Activated CD4-positive, alpha-beta T cell treated with anti-CD3 and anti-CD28 coated beads, Interleukin-2, amount 50 U/mL, for 16 hours (primary cell): ENCODE measurements around the gene MAS1.
"Not testable (repeated sequence)": the region's sequence is repeated elsewhere in the genome, so short reads cannot be mapped to it uniquely, and the experiment has no call there.

Experiments used
- DNase-seq: peaks from one replicate; pipeline ENCODE4 v3.0.0-alpha.2; 2020

The MAS1 gene

DNA sequence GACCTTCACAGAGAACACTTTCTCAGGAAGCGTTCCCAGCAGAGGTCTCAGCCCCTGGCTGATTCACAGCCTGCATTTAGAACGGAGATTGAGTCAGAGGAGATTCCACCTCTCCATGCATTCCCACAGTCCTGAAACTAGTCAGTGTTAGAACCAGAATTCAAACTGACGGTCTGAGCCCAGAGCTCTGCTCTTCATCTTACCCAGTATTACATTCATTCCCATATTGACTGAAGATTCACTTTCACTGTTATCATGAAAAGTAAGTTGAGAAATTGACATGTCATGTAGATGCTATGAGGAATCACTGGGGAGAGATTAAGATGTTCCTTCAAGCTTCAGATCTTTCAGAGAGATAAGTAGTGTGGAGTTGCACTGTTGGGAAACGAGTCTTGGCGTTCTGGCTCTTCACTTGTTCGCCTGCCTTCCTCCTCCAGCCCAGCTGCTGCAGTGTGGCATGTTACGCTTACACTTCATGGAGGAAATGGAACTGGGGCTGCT is 28.3 kb downstream of the MAS1 start:
- DNase-seq, result no peak

DNA sequence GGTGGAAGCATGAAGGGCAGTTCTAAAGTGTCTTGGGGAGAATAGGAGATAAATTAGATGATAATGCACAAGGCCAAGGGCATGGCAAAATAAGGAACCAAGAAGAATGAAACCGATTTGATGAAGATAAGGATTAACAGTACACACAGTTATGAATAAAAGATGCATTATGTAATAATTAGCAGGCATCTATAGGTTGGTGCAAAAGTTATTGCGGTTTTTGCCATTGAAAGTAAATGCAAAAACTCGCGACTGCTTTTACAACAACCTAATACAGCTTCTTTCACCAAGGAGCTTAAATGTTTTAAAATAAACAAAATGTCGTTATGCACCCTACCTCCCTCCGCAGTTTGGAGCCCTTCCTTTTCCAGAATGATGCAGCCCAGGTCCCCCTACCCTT is 29.0 kb downstream of the MAS1 start:
- DNase-seq, result no peak

DNA sequence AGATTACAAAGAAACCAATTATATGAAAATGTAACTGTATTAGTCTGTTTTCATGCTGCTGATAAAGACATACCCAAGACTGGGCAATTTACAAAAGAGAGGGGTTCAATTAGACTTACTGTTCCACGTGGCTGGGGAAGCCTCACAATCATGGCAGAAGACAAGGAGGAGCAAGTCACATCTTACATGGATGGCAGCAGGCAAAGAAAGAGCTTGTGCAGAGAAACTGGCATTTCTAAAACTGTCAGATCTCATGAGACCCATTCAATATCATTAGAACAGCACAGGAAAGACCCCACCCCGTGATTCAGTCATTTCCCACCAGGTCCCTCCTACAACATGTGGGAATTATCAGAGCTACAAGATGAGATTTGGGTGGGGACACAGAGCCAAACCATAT is 33.4 kb downstream of the MAS1 start:
- DNase-seq, result not testable (repeated sequence)

DNA sequence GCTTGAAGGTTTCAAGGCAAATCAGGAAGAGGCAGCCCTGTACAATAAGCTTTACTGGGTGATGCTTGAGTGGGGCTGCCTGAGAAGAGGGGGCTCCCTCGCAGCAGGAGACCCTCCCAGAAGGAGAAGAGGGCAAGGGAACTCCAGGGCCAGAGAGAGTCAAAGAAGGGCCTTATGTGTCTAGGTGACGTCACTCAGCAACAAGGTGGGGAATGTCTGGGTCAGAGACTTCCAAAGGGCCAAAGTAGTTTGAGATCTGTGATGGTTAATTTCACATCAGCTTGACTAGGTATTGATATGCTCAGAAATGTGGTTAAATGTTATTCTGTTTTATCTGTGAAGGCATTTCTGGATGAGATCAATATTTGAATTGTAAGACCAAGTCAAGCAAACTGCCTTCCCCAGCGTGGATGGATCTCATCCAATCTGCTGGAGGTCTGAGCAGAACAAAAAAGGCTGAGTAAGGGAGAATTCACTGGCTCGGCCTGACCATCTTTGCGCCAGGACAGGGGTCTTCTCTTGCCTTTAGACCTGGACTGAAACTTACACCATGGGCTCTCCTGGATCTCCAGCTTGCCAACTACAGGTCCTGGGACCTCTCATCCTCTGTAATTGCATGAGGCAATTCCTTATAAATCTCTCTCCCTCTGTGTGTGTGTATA is 35.9 kb downstream of the MAS1 start:
- DNase-seq, result no peak

DNA sequence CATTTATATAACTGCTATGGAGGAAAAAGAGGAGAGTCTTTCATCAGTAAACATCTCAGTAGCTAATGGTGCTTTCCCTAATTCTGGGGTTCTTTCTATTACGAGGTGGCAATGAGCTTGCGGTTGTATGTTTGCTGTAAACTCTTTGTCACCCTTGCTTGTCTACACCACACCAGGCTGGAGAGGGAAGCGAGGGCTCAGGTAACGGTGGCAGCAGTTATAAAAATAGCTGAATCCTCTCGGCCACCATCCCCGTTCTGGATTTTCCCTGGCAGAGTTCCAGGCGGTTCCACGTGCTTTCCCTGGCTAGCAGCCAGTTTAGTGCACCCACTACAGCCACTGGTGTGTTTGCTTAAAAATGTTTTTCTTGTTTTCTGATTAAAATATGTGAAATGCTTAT is 39.0 kb downstream of the MAS1 start:
- peak; percentile 50 for DNase-seq

DNA sequence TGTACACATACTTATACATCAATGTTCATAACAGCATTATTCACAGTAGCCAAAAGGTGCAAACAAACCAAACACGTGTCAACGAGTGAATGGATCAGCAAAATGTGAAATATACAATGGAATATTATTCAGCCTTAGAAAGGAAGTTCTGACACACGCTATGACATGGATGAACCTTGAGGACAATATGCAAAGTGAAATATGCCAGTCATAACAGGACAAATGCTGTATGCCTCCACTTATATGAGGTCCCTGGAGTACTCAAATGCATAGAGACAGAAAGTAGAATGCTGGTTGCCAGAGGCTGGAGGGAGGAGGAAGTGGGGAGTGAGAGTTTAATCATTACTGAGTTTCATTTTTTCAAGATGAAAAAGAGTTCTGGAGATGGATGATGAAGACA is 40.3 kb downstream of the MAS1 start:
- DNase-seq, result peak; percentile 94

DNA sequence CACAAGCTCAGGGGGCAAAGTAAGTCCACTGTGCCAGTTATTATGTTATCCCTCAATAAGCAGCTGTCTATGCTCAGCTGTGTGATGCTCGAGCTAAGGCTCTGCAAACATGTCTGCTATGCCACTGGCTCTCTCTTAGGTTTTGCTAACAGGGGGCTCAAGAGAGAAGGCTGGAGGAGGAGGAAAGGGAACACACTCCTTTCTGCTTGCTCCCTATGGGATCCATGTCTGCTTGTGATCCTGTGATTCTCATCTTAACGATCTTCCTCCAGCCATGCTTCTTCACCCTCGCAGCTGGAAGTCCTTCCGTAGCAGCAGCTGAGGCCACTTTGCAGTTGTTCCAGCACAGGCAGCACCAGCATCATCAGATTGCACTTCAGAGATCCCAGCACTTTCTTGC is 41.1 kb downstream of the MAS1 start:
- no peak for DNase-seq

DNA sequence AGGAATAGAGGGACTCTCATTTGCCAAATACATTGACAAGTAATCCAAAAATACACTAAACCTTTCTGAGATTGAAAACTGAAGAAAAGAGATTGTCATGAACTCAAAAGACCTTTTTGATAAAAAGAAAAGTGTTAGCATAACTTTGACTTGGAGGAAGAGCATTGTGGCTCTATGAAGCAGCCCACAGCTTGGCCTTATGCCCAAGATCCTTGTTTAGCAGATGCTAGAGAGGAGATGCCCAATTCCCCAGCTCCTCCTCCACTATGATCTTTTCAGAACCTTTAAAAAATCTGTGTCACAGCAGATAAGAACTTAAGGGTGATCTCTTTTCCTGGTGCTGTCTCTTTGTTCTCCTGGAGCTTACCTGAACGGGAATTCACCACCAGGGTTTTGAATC is 42.3 kb downstream of the MAS1 start:
- no peak for DNase-seq

DNA sequence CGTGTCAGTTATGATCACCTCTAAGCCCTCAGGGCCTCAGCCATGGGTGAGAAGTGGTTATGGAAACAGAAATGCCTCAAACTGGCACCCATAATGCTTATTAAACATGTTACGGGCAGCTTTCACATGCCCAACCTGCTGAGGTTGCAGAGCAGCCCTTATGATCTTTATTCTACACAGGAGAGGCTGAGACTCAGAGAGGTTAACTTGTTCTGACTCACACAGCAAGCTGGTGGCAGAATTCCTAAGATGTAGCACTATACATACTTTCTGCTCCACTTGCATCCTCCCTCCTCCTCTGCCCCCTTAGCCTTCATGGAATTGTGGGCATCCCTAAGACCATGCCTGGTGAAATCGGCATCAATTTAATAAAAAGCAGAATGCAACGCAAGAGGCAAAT is 43.4 kb downstream of the MAS1 start:
- no peak for DNase-seq

DNA sequence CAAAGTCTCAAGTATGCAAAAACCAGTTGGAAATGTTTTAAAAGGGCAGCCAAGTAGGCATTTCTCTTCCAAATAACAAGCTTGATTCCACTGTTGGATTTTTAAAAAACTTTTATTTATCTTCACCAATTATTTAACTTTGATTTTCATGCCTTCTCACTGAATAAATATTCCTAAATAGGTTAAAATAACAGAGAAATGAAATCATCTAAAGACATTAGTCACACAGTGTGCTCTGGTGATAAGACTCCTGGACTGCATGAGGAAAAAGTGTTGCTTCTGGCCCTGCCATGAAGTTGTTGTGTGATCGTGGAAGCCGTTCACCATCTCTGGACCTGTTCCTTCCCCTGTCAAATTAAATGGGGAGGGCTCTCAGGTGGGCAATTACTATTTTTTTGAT is 44.3 kb downstream of the MAS1 start:
- no peak for DNase-seq

DNA sequence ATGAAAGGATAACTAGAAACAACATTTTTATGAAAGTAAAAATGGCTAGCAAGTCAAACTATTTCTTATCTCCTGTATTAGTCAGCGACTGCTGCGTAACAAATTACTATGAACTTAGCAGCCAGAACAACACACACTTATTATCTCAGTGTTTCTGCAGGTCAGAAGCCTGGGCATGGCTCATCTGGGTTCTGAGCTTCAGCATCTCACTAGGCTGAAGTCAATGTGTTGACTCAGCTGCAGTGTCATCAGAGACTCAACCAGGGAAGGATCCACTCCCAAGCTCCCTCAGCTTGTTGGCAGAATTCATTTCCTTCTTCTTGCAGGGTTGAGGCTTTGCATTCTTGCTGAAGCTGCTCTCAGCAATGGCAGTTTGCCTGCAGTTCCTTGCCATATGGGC is 44.8 kb downstream of the MAS1 start:
- no peak for DNase-seq

DNA sequence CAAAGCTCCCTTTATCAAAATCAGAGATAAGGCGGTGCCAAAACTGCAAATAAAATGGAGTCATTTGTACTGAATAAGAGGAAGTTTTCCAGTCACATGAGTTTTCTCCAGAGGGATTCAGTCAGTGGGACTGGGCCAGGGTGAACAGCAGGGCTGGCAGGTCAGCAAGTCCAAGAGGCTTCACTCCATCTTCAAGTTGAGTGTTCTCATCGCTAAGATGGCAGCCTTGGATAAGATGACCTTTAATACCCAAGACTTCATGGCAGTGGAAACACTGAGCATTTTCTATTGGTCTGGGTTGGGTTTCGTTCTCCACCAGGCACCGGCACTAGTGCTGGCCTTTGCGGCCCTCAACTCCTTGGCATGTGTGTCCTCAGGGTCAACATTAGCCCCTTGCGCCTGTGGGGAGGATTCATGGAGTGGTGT is 48.8 kb downstream of the MAS1 start:
- no peak for DNase-seq
